Spleen (tissue), 11 donors: ENCODE results near the gene CAPG. TPM values are rescaled to one million over a fixed set of nuclear protein-coding genes. Genes with fewer than 3 reads are reported as not detected.

Experiments
- DNase-seq: peaks from one replicate; pipeline ENCODE4 v3.0.0-alpha.2; 2020
- H3K27ac ChIP-seq, 8 donors: fragments of 200-600 bp; sonication (generic) in 7 of 8; 1 replicate in 4 of 8; 2 replicates in 4 of 8; pipeline versions ENCODE4 v1.5.0 to v1.8.0; 2016 to 2021; ENCODE audit warnings: inconsistent platforms in 4 of 8, mild to moderate bottlenecking in 4 of 8, moderate library complexity in 1 of 8
- H3K27me3 ChIP-seq, 7 donors: fragments of 200-600 bp; sonication (generic) in 6 of 7; replicated peaks in 1 of 7; 1 replicate in 4 of 7; 2 replicates in 3 of 7; pipeline versions ENCODE4 v1.5.0 to v1.8.0; 2016 to 2021; ENCODE audit warnings: inconsistent platforms in 3 of 7, mild to moderate bottlenecking in 1 of 7
- H3K36me3 ChIP-seq, 6 donors: fragments of 200-600 bp; sonication (generic) in 5 of 6; 1 replicate in 4 of 6; 2 replicates in 2 of 6; pipeline versions ENCODE4 v1.5.0 to v1.8.0; 2016 to 2021; ENCODE audit warnings: inconsistent platforms in 2 of 6
- H3K4me1 ChIP-seq, 6 donors: fragments of 200-600 bp; sonication (generic) in 5 of 6; 1 replicate in 3 of 6; 2 replicates in 3 of 6; pipeline versions ENCODE4 v1.5.0 to v1.8.0; 2016 to 2021; ENCODE audit warnings: inconsistent platforms in 3 of 6
- H3K4me3 ChIP-seq, 8 donors: fragments of 200-600 bp; sonication (generic) in 7 of 8; 1 replicate in 4 of 8; 2 replicates in 4 of 8; pipeline versions ENCODE4 v1.5.0 to v1.8.0; 2016 to 2021; ENCODE audit warnings: inconsistent platforms in 4 of 8, mild to moderate bottlenecking in 4 of 8, moderate library complexity in 2 of 8
- H3K9me3 ChIP-seq, 8 donors: fragments of 200-600 bp; sonication (generic) in 7 of 8; 1 replicate in 4 of 8; 2 replicates in 4 of 8; pipeline versions ENCODE4 v1.5.0 to v1.8.0; 2016 to 2021; ENCODE audit warnings: inconsistent platforms in 4 of 8
- CTCF ChIP-seq, 11 experiments: fragments of 200-600 bp in 7 of 11; fragments of 450-650 bp in 4 of 11; sonication (generic) in 4 of 11; IDR thresholded peaks in 8 of 11; conservative IDR thresholded peaks in 3 of 11; 1 replicate in 7 of 11; 2 replicates in 4 of 11; pipeline versions ENCODE4 v1.4.0 to v1.8.0; 2016 to 2021; ENCODE audit warnings: antibody characterized with exemption in 11 of 11, inconsistent platforms in 4 of 11, mild to moderate bottlenecking in 1 of 11
- POLR2A ChIP-seq, 3 donors: fragments of 450-650 bp; IDR thresholded peaks; one replicate each; pipeline ENCODE4 v1.5.1; 2017; ENCODE audit warnings: antibody characterized with exemption in 3 of 3, mild to moderate bottlenecking in 1 of 3
- POLR2AphosphoS5 ChIP-seq, 3 donors: sonication (generic); formaldehyde crosslinking; IDR thresholded peaks; one replicate each; pipeline ENCODE4 v1.5.1; 2017; ENCODE audit warnings: antibody characterized with exemption in 3 of 3
- WGBS, 5 donors: extraction: QIAGEN DNeasy Blood & Tissue Kit in 3 of 5; methylation state at CpG; one replicate each; pipeline versions ENCODE4 v1.1.5 to v1.1.7; 2013 to 2018; 5-methylcytosine and 5-hydroxymethylcytosine counted together
- intact Hi-C: fragments of 100-400 bp; cut with DNase I; formaldehyde crosslinking; loops from one replicate; pipeline ENCODE4 v1.15.0; 2023; ENCODE audit warnings: low total_unique reads
- polyA plus RNA-seq, 3 donors: library from polyadenylated mRNA; stranded (reverse); fragments of 200-250 nt; gene quantifications; one replicate each; pipeline ENCODE4 v1.2.1, GENCODE V29; 2013
- total RNA-seq, 7 donors: library from RNA; depleted of rRNA in 3 of 7; stranded (reverse); fragments of >200 nt in 3 of 7; fragmentation: NEBNext Ultra II Directional in 4 of 7; extraction: Animal tissue kit (Norgen Biotek cat#: 25700) in 4 of 7; gene quantifications; one replicate each; pipeline versions ENCODE4 v1.1.0 to v1.2.1, GENCODE V29; 2016 to 2021
- donor health status: healthy with polysubstance abuse.
- donor health status: DM: no; HTN: no; CAD: no; lungs with moderate emphysema.
- donor health status: DM: no; HTN: no; CAD: no.
- donor health status: Bipolar disorder and iron deficiency.
- donor health status: healthy.
- donor health status: DM: no; HTN: no; CAD: no.
- donor health status: DM: yes; HTN: yes; CAD: no.

The CAPG gene
- total and polyA plus RNA-seq, 10 donors: 31.1 to 196 (median 59.0) TPM

GRCh38 chr2:85433511-85434089 is 23.4 kb upstream of the CAPG start:
- TF ChIP-seq CTCF (IDR thresholded peaks at IDR 0.05 in 8 of 11, conservative IDR thresholded peaks at IDR 0.05 in 3 of 11) (no peak), POLR2AphosphoS5 (IDR thresholded peaks at IDR 0.05) (peak; percentile 26 to 55 (median 51))
- peak overlapping the region in 3 of 8 donors; percentile 22 to 98 (median 55) for H3K27ac ChIP-seq
- intact Hi-C loops: no loop called here
- peaks cover 11 to 55% (median 39%) of the 10 kb centered on the region in 6 donors for H3K4me1 ChIP-seq
- H3K9me3 ChIP-seq: no peaks in the 10 kb centered on the region
- no peaks in the 10 kb centered on the region for H3K27me3 ChIP-seq
- WGBS, 5 donors: 70 to 84% (median 80%) methylated on average over 6 of the region's 6 CpGs
- H3K36me3 ChIP-seq: no peaks in the 10 kb centered on the region
- DNase-seq: no peak
- no peak overlapping the region for H3K4me3 ChIP-seq

- 86 to 95% (median 93%) methylated on average over 10 of the region's 10 CpGs for WGBS, 5 donors
- H3K4me1 ChIP-seq: peaks cover 0 to 36% (median 21%) of the 10 kb centered on the region in 6 donors
These were observed 21.5 kb upstream of the CAPG start for GRCh38 chr2:85431570-85432205.

GRCh38 chr2:85430752-85431569 is 20.8 kb upstream of the CAPG start:
- WGBS, 5 donors: 64 to 79% (median 71%) methylated on average over 14 to 16 of the region's 16 CpGs
- Histone ChIP-seq H3K36me3 (no peaks in the 10 kb centered on the region), H3K9me3 (no peaks in the 10 kb centered on the region), H3K4me1 (peaks cover 0 to 29% (median 18%) of the 10 kb centered on the region in 6 donors), H3K27me3 (no peaks in the 10 kb centered on the region), H3K27ac (no peak overlapping the region), H3K4me3 (no peak overlapping the region)
- DNase-seq: no peak
- intact Hi-C loops: no loop called here
- no peak for TF ChIP-seq POLR2A (IDR thresholded peaks at IDR 0.05)
- no peak for TF ChIP-seq POLR2AphosphoS5 (IDR thresholded peaks at IDR 0.05)
- no peak for TF ChIP-seq CTCF (IDR thresholded peaks at IDR 0.05 in 8 of 11, conservative IDR thresholded peaks at IDR 0.05 in 3 of 11)

More at GRCh38 chr2:85431570-85432205, 21.5 kb upstream of the CAPG start:
- TF ChIP-seq POLR2A (IDR thresholded peaks at IDR 0.05) (no peak), CTCF (IDR thresholded peaks at IDR 0.05 in 8 of 11, conservative IDR thresholded peaks at IDR 0.05 in 3 of 11) (no peak), POLR2AphosphoS5 (IDR thresholded peaks at IDR 0.05) (no peak)
- Histone ChIP-seq H3K9me3 (no peaks in the 10 kb centered on the region), H3K36me3 (no peaks in the 10 kb centered on the region), H3K4me3 (no peak overlapping the region), H3K27ac (no peak overlapping the region), H3K27me3 (no peaks in the 10 kb centered on the region)
- intact Hi-C loops: no loop called here
- no peak for DNase-seq

- no peak for DNase-seq
- no peak overlapping the region for H3K4me3 ChIP-seq
- H3K36me3 ChIP-seq: no peaks in the 10 kb centered on the region
- WGBS, 5 donors: 60 to 96% (median 82%) methylated on average over 1 to 2 of the region's 2 CpGs
- TF ChIP-seq POLR2AphosphoS5 (IDR thresholded peaks at IDR 0.05) (no peak), CTCF (IDR thresholded peaks at IDR 0.05 in 8 of 11, conservative IDR thresholded peaks at IDR 0.05 in 3 of 11) (no peak), POLR2A (IDR thresholded peaks at IDR 0.05) (no peak)
- H3K27me3 ChIP-seq: no peaks in the 10 kb centered on the region
- intact Hi-C loops: no loop called here
- H3K4me1 ChIP-seq: peaks cover 0 to 18% (median 12%) of the 10 kb centered on the region in 6 donors
- no peaks in the 10 kb centered on the region for H3K9me3 ChIP-seq
- H3K27ac ChIP-seq: no peak overlapping the region
These were observed 19.7 kb upstream of the CAPG start for GRCh38 chr2:85429924-85430289.
